ENCODE measurements around the gene FHIP1B. TPM values are rescaled to one million over a fixed set of nuclear protein-coding genes. Genes with fewer than 3 reads are reported as not detected.

Gene FHIP1B
- total RNA-seq, 2 donors from 2014 or later, result 45.6 to 52.2 TPM

Other genes starting within 250 kb of the FHIP1B start
- not detected for gene OR52L1, start 247.7 kb downstream of the FHIP1B start, total RNA-seq
- gene OR56A4, start 227.7 kb downstream of the FHIP1B start, total RNA-seq, result under 1 TPM in 1 of 2 donors, not detected in 1; 0.11 TPM
- under 1 TPM; 0.05 to 0.11 TPM for gene OR56A1, start 203.9 kb downstream of the FHIP1B start, total RNA-seq
- not detected for gene OR56B4, start 127.0 kb downstream of the FHIP1B start, total RNA-seq
- under 1 TPM in 1 of 2 donors, not detected in 1; 0.52 TPM for gene OR52B2, start 64.3 kb downstream of the FHIP1B start, total RNA-seq
- gene OR52W1, start 35.4 kb downstream of the FHIP1B start, total RNA-seq, result not detected
- not detected for gene C11orf42, start 29.1 kb downstream of the FHIP1B start, total RNA-seq
- not detected for gene CNGA4, start 4.5 kb upstream of the FHIP1B start, total RNA-seq
- gene CCKBR, start 25.2 kb upstream of the FHIP1B start, total RNA-seq, result not detected
- gene CAVIN3, start 85.9 kb upstream of the FHIP1B start, total RNA-seq, result under 1 TPM in 1 of 2 donors, not detected in 1; 0.78 TPM
- gene SMPD1, start 155.8 kb upstream of the FHIP1B start, total RNA-seq, result 10 to 100 TPM; 26.4 to 29.1 TPM
- 10 to 100 TPM; 25.5 to 27.5 TPM for gene APBB1, start 184.5 kb upstream of the FHIP1B start, total RNA-seq
- under 1 TPM; 0.76 to 0.92 TPM for gene HPX, start 206.4 kb upstream of the FHIP1B start, total RNA-seq
- gene TRIM3, start 239.3 kb upstream of the FHIP1B start, total RNA-seq, result 1 to 10 TPM; 6.1 to 7.7 TPM
- gene ARFIP2, start 246.7 kb upstream of the FHIP1B start, total RNA-seq, result 10 to 100 TPM; 50.8 to 71.7 TPM
- gene TIMM10B, start 246.9 kb upstream of the FHIP1B start, total RNA-seq, result 10 to 100 TPM; 44.1 to 57.4 TPM

Data from natural killer cell treated with Interleukin-12 subunit alpha and Interleukin-12 subunit beta and Interleukin-15 and Interleukin-18, amount 100 ng/mL, for 72 hours (primary cell).